Hepatocyte (in vitro differentiated cells): ENCODE results near the gene SLC40A1. TPM values are rescaled to one million over a fixed set of nuclear protein-coding genes. Genes with fewer than 3 reads are reported as not detected.

Source experiments
- DNase-seq: peaks from one replicate; pipeline ENCODE4 v3.0.0-alpha.2; 2016; ENCODE audit warnings: low spot score
- H2AFZ ChIP-seq: fragments of 200-600 bp; sonication (generic); 2 replicates; pipeline ENCODE4 v1.6.0; 2016; ENCODE audit warnings: antibody characterized with exemption, mild to moderate bottlenecking
- H3K27ac ChIP-seq: fragments of 200-600 bp; sonication (generic); 2 replicates; pipeline ENCODE4 v1.5.1; 2016; ENCODE audit warnings: mild to moderate bottlenecking
- H3K27me3 ChIP-seq: fragments of 200-600 bp; sonication (generic); 2 replicates; pipeline ENCODE4 v1.6.1; 2016
- H3K36me3 ChIP-seq: fragments of 200-600 bp; sonication (generic); replicated peaks from 2 replicates; pipeline ENCODE4 v1.5.1; 2016; ENCODE audit warnings: low read depth; ENCODE audit not compliant: insufficient read depth
- H3K4me1 ChIP-seq: fragments of 200-600 bp; sonication (generic); 2 replicates; pipeline ENCODE4 v1.5.1; 2016; ENCODE audit warnings: mild to moderate bottlenecking, moderate library complexity; ENCODE audit not compliant: insufficient read depth
- H3K4me2 ChIP-seq: fragments of 200-600 bp; sonication (generic); 2 replicates; pipeline ENCODE4 v1.6.0; 2016
- H3K4me3 ChIP-seq: fragments of 200-600 bp; sonication (generic); 2 replicates; pipeline ENCODE4 v1.5.1; 2016; ENCODE audit warnings: mild to moderate bottlenecking
- H3K79me2 ChIP-seq: fragments of 200-600 bp; sonication (generic); 2 replicates; pipeline ENCODE4 v1.6.0; 2017; ENCODE audit warnings: mild to moderate bottlenecking
- H3K9me2 ChIP-seq: fragments of 200-600 bp; sonication (generic); replicated peaks from 2 replicates; pipeline ENCODE4 v1.6.0; 2017; ENCODE audit warnings: mild to moderate bottlenecking; ENCODE audit not compliant: insufficient read depth
- H3K9me3 ChIP-seq: fragments of 200-600 bp; sonication (generic); 2 replicates; pipeline ENCODE4 v1.5.1; 2016; ENCODE audit warnings: low read depth, mild to moderate bottlenecking
- H4K20me1 ChIP-seq: fragments of 200-600 bp; sonication (generic); 2 replicates; pipeline ENCODE4 v1.6.0; 2016; ENCODE audit warnings: mild to moderate bottlenecking; ENCODE audit not compliant: insufficient read depth, poor library complexity, severe bottlenecking
- EZH2 ChIP-seq: fragments of 200-600 bp; sonication (generic); IDR thresholded peaks from 2 replicates; pipeline ENCODE4 v1.6.1; 2016; ENCODE audit warnings: antibody characterized with exemption, mild to moderate bottlenecking, borderline replicate concordance
- EZH2phosphoT487 ChIP-seq: fragments of 200-600 bp; sonication (generic); IDR thresholded peaks from one replicate; pipeline ENCODE4 v1.6.1; 2018; ENCODE audit warnings: antibody characterized with exemption, mild to moderate bottlenecking, low read depth, moderate library complexity; ENCODE audit not compliant: unreplicated experiment, severe bottlenecking
- WGBS: methylation state at CpG from one replicate; pipeline ENCODE4 v1.1.6; 2016; ENCODE audit warnings: low lambda C conversion rate; ENCODE audit errors: missing lambda C conversion rate; 5-methylcytosine and 5-hydroxymethylcytosine counted together
- polyA plus RNA-seq: library from polyadenylated mRNA; unstranded; fragments of >200 nt; fragmentation: Nextera tagmentation; extraction: Ambion mirVana; gene quantifications from 2 replicates; pipeline ENCODE4 v1.2.1, GENCODE V29; 2016
- total RNA-seq: library from RNA; depleted of rRNA; stranded (reverse); fragments of >200 nt; gene quantifications from 2 replicates; pipeline ENCODE4 v1.2.3, GENCODE V29; 2014
- TF ChIP-seq, protein P1 (sequence below): fragments of 200-600 bp; sonication (generic); IDR thresholded peaks from 2 replicates; pipeline ENCODE4 v1.5.1; 2016; ENCODE audit warnings: antibody characterized with exemption, mild to moderate bottlenecking; ENCODE audit not compliant: poor library complexity

SLC40A1 gene
- total and polyA plus RNA-seq, 2 experiments from 2014 or later: 186 to 225 TPM

GRCh38 chr2:189578272-189578950, 2.2 kb downstream of the SLC40A1 start:
- peaks cover 42% of the 10 kb centered on the region for H3K4me1 ChIP-seq
- no peak overlapping the region for H3K27ac ChIP-seq
- peak overlapping the region; percentile 90 for H3K4me2 ChIP-seq
- H3K79me2 ChIP-seq: peaks cover 52% of the 10 kb centered on the region
- DNase-seq: no peak
- peak overlapping the region; percentile 9 for H3K4me3 ChIP-seq
- 81% methylated on average over 1 of the region's 1 CpG for WGBS
- no peaks in the 10 kb centered on the region for H3K9me2 ChIP-seq
- H3K36me3 ChIP-seq: no peaks in the 10 kb centered on the region
- H4K20me1 ChIP-seq: no peaks in the 10 kb centered on the region
- H3K27me3 ChIP-seq: no peaks in the 10 kb centered on the region
- no peak for TF ChIP-seq EZH2
- TF ChIP-seq, protein P1, sequence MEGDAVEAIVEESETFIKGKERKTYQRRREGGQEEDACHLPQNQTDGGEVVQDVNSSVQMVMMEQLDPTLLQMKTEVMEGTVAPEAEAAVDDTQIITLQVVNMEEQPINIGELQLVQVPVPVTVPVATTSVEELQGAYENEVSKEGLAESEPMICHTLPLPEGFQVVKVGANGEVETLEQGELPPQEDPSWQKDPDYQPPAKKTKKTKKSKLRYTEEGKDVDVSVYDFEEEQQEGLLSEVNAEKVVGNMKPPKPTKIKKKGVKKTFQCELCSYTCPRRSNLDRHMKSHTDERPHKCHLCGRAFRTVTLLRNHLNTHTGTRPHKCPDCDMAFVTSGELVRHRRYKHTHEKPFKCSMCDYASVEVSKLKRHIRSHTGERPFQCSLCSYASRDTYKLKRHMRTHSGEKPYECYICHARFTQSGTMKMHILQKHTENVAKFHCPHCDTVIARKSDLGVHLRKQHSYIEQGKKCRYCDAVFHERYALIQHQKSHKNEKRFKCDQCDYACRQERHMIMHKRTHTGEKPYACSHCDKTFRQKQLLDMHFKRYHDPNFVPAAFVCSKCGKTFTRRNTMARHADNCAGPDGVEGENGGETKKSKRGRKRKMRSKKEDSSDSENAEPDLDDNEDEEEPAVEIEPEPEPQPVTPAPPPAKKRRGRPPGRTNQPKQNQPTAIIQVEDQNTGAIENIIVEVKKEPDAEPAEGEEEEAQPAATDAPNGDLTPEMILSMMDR: no peak
- no peak for TF ChIP-seq EZH2phosphoT487
- H2AFZ ChIP-seq: no peak overlapping the region
- no peaks in the 10 kb centered on the region for H3K9me3 ChIP-seq

DNA sequence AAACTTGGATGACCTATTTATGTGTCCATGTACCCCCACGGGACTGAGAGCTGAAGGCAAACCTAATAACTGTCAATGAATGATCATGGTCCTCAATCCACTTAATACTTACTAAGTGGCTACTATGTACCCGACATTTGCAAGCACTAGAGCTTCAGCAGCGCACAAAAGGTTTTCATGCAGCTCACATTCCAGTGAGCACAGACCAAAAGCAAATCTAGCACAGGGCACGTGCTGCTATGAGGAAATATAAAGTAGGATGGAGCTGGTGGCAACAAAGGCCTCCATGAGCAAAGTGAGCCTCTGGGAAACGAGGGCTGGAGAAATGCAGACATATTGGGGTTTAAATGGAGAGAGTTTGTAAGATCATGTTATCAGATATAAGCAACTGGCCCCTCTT, 3.5 kb downstream of the SLC40A1 start:
- H3K4me3 ChIP-seq: no peak overlapping the region
- H3K27ac ChIP-seq: no peak overlapping the region
- no peaks in the 10 kb centered on the region for H3K9me3 ChIP-seq
- no peaks in the 10 kb centered on the region for H4K20me1 ChIP-seq
- no peaks in the 10 kb centered on the region for H3K36me3 ChIP-seq
- peak overlapping the region; percentile 90 for H3K4me2 ChIP-seq
- TF ChIP-seq, protein P1: no peak
- no peak for DNase-seq
- 61% methylated on average over 5 of the region's 5 CpGs for WGBS
- no peaks in the 10 kb centered on the region for H3K27me3 ChIP-seq
- H2AFZ ChIP-seq: no peak overlapping the region
- H3K9me2 ChIP-seq: no peaks in the 10 kb centered on the region
- peaks cover 40% of the 10 kb centered on the region for H3K4me1 ChIP-seq
- peaks cover 63% of the 10 kb centered on the region for H3K79me2 ChIP-seq

GRCh38 chr2:189576396-189576795, 4.2 kb downstream of the SLC40A1 start:
- Histone ChIP-seq H3K9me3 (no peaks in the 10 kb centered on the region), H4K20me1 (no peaks in the 10 kb centered on the region), H2AFZ (no peak overlapping the region), H3K79me2 (peaks cover 63% of the 10 kb centered on the region), H3K27me3 (no peaks in the 10 kb centered on the region), H3K9me2 (no peaks in the 10 kb centered on the region), H3K36me3 (no peaks in the 10 kb centered on the region), H3K4me3 (no peak overlapping the region), H3K4me2 (peak overlapping the region; percentile 90), H3K27ac (no peak overlapping the region), H3K4me1 (peaks cover 33% of the 10 kb centered on the region)
- TF ChIP-seq EZH2: no peak
- TF ChIP-seq EZH2phosphoT487: no peak
- TF ChIP-seq, protein P1: no peak
- DNase-seq: no peak
- 36% methylated on average over 1 of the region's 1 CpG for WGBS
